Measurements from ENCODE around the gene OOSP4A.

The OOSP4A gene

GRCh38 chr11:59997800-59998199 lies 34.0 kb downstream of the OOSP4A start:
- TF ChIP-seq CTCF (IDR thresholded peaks at IDR 0.05): no peak
- DNase-seq (ENCODE audit: low spot score): no peak
- no peak overlapping the region for H3K4me3 ChIP-seq
- H3K27ac ChIP-seq: no peak overlapping the region

- Histone ChIP-seq H3K4me3 (no peak overlapping the region), H3K27ac (no peak overlapping the region)
- TF ChIP-seq CTCF (IDR thresholded peaks at IDR 0.05): no peak
- no peak for DNase-seq (ENCODE audit: low spot score)
Measured at GRCh38 chr11:59999691-60000090, 35.9 kb downstream of the OOSP4A start.

- no peak overlapping the region for H3K27ac ChIP-seq
- H3K4me3 ChIP-seq: no peak overlapping the region
- TF ChIP-seq CTCF (IDR thresholded peaks at IDR 0.05): no peak
- no peak for DNase-seq (ENCODE audit: low spot score)
Measured at GRCh38 chr11:60003729-60004128, 39.9 kb downstream of the OOSP4A start.

GRCh38 chr11:60005360-60005759 lies 41.5 kb downstream of the OOSP4A start:
- Histone ChIP-seq H3K4me3 (no peak overlapping the region), H3K27ac (no peak overlapping the region)
- TF ChIP-seq CTCF (IDR thresholded peaks at IDR 0.05): no peak
- DNase-seq (ENCODE audit: low spot score): no peak

- no peak for DNase-seq (ENCODE audit: low spot score)
- no peak within 1 kb of the TSS for H3K27ac ChIP-seq
- no peak for TF ChIP-seq CTCF (IDR thresholded peaks at IDR 0.05)
Measured at GRCh38 chr11:60016881-60017280, 53.0 kb downstream of the OOSP4A start, which contains the start of gene OOSP4B. TSS of gene OOSP4B (plus strand) at chr11:60017181.

GRCh38 chr11:60018058-60018457 lies 54.2 kb downstream of the OOSP4A start:
- no peak for DNase-seq (ENCODE audit: low spot score)
- Histone ChIP-seq H3K4me3 (no peak overlapping the region), H3K27ac (no peak overlapping the region)
- no peak for TF ChIP-seq CTCF (IDR thresholded peaks at IDR 0.05)

More at GRCh38 chr11:60016881-60017280, 53.0 kb downstream of the OOSP4A start, which contains the start of gene OOSP4B:
- no peak within 1 kb of the TSS for H3K4me3 ChIP-seq
